GM10266 (cell line): ENCODE results near the gene GPHA2.
A peak's percentile ranks its signal among the peaks of the same experiment; 100 is the strongest.
"Not testable (repeated sequence)": the region's sequence is repeated elsewhere in the genome, so short reads cannot be mapped to it uniquely, and the experiment has no call there.

Experiments
- DNase-seq: peaks from one replicate; pipeline ENCODE4 v3.0.0; 2012; ENCODE audit errors: extremely low spot score
- CTCF ChIP-seq: IDR thresholded peaks from 2 replicates; pipeline ENCODE4 v1.5.1; 2012; ENCODE audit warnings: mild to moderate bottlenecking, low read depth; ENCODE audit not compliant: control insufficient read depth, insufficient read depth; ENCODE audit errors: missing control alignments

GPHA2 gene

GRCh38 chr11:64935359-64936081, at the start of gene GPHA2:
Gene GPHA2 (minus strand): TSS chr11:64935893. CDS start chr11:64935460, 433 bp downstream.
- TF ChIP-seq CTCF = no peak
- DNase-seq = no peak

- not testable (repeated sequence) for DNase-seq
These were observed 47.6 kb upstream of the GPHA2 start for GRCh38 chr11:64983339-64983738.

- no peak for DNase-seq
- no peak for TF ChIP-seq CTCF
These were observed 41.0 kb upstream of the GPHA2 start for GRCh38 chr11:64976651-64977050.

GRCh38 chr11:64974124-64974523, 38.4 kb upstream of the GPHA2 start:
- no peak for TF ChIP-seq CTCF
- DNase-seq = no peak

- TF ChIP-seq CTCF = no peak
- DNase-seq = peak; percentile 74
These were observed 35.9 kb upstream of the GPHA2 start, which contains the start of gene MAJIN for GRCh38 chr11:64971421-64972233. Gene MAJIN (minus strand): TSS chr11:64972108. CDS start chr11:64959405, 12,703 bp downstream.

GRCh38 chr11:64970731-64971151, 35.0 kb upstream of the GPHA2 start:
- DNase-seq = no peak
- no peak for TF ChIP-seq CTCF

- no peak for TF ChIP-seq CTCF
- DNase-seq = no peak
These were observed 33.5 kb upstream of the GPHA2 start for GRCh38 chr11:64969209-64969608.
